ENCODE results near the gene PDCD1.

GRCh38 chr2:241896746-241897201, 38.1 kb upstream of the PDCD1 start:
- TF ChIP-seq POLR2AphosphoS5 (IDR thresholded peaks at IDR 0.05) (no peak), CTCF (IDR thresholded peaks at IDR 0.05) (no peak)

Measured in suprapubic skin (tissue), 3 donors.